NCI-H524 (cell line): ENCODE results near the gene HUWE1.
"Not testable (repeated sequence)": the region's sequence is repeated elsewhere in the genome, so short reads cannot be mapped to it uniquely, and the experiment has no call there.

Experiments used
- DNase-seq, 2 experiments: peaks; one replicate each; lab custom pipeline; 2025; lab: John Stamatoyannopoulos, UW

The HUWE1 gene

DNA sequence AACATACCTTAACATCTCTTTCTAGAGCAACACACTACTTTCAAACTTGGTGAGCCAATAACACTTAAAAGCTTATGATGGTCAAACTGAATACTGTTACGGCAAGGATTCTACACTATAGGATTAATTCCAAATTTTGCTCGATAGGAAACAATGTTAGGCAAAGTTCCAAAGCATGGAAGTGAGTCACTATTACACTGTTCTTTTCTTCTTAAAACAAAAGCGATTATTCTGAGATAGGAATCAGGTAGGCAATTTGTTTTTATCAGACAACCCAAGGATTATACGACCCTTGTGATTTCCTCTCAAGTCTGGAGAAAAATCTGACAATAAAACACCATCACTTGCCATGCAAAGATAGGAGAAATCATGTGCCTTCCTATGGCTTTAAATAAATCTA is 81.5 kb downstream of the HUWE1 start:
- DNase-seq = no peak

DNA sequence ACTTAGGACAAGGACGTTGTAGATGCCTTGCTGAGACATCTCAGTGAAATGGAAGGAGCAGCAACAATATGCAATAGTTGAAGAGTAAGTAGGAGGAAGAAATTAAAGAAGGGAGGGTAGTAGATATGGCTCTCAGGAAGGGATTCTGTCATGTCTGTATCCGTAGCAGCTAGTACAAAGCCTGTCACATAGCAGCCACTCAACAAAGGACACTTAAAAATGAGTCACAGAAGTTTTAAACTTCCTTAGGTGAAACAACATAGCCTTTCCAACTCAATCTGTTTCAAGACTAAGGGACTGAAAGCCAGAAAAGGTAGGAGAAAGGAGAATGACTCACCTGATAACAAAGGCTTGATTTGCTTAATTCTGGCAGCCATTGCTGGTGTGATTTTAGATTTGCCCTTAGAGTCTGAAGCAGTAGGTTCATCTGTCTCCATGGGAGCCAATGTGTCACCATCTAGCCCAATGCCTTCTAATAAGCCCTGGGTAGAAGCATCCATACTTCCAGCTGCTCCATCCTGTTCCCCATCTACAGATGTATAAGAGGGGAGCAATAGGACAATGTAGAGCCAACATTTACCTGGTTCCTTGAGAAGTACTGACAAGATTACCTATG is 86.6 kb downstream of the HUWE1 start:
- DNase-seq = no peak

DNA sequence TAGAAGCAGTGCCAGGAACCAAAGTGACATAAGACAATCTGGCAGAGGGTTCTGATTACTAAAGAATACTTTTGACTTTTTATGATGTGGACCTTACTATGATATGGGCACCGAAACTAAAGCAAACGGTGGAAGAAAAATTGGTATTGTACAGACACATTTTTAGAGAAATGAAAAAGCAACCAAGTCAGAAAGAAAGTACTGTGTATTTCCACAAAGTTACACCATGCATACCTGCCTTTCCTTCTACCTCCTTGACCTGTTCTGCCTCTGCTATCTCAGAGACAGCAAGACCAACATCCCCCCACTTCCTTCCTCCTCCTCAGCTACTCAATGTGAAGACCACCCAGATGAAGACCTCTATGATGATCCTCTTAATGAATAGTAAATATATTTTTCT is 88.3 kb downstream of the HUWE1 start:
- no peak for DNase-seq

DNA sequence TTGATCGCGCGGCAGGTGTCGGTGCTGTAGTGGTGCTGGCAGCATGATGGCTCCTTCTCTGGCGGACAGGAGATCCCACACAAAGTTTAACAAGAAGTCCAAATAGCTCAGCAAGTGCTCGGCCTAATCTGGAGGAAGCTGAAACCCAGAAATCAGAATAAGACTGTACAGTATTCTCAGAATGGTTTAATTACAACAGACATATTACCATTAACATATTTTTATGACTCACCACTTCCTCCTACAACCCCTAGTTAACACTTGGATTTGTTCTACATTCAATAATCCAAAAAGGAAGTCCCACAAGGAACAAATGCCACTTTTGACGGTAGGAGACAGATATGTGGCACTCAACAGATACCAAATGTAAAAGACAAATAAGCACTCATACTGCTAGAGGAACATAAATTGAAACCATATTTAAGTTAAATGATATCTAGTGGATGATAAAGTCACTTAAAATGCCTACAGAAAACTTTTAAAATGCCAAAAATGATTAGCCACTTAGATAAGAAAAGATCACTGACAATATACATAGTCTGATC is 91.2 kb downstream of the HUWE1 start:
- no peak for DNase-seq

DNA sequence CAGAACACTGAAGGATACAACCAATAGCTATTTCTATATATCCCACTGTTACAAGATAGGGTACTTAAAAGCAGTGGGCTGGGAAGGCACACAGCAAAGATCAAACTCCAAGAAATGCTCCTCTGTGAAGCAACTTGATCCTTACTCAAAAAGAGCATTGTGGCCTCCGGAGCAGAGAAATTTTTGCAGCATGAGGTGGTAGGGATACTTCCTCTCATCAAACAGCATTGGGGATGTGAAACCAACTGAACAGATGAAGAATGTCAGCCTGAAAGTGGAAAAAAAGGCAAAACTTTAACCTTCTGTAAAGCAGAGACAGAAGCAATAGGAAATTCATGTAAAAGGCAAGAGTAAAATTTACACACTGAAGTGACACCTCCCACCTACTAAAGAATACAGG is 92.2 kb downstream of the HUWE1 start:
- no peak for DNase-seq

DNA sequence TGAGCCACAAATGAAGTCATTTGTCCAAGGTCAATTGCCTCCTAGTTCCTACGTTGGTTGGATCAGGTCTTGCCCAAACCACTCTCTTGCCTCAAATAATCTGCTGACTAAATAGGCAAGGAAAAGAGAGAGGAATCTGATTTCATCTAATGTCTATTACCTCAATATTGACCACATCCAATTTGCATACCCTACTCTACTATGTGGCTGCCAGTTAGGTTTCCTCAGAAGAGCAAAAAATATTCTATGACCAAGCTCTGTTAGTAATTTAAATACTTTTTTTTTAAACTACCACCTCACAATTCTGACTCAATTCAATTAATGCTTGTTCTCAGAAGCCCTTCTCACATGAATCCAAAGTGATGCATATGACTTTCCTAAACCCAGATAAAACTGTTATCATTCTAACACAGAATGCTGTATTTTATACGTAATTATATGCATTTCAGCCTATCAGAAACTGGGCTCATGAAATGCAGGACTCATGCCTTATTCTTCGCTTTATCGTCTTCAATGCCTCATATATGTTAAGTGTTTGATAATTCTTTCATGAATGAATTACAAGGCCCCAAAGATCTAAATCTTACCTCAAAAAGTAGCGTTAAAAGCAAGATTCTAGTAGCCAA is 98.6 kb downstream of the HUWE1 start:
- no peak for DNase-seq

DNA sequence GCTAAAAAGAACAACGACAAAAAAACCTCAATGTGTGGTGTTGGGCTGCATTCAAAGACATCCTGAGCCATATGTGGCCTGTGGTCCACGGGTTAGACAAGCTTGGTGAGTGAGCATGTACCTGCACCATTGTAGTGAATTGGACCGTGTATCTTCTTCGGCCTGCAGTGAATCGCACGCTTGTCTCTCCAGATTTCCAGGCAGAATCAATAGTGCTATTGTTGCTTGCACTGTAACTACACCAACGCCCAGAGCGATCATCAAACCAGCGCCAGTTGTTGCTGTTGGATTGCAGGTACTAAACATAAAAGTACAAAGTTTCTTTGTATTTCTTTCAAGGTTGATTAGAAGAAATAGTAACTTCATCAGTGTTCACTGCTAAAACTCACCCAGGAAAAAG is 101.6 kb downstream of the HUWE1 start:
- DNase-seq = no peak

DNA sequence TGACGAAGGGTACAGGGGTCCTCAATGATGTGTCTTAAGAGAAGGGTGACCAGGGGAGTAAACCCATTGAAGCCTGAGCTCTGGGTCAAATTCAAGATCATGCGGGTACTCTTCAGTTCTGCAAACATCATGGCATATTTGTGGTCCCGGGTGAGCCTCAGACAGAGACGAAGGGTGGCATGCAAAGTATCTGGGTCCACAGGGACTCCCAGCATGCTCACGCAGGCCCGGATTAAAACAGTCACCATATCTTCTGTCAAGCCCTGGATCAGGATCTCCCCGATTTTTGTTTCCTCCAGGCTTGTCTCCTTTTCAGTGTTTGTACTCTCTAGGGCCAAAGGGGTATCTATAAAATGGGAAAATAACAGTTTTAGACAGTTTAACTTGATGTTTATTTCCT is 102.9 kb downstream of the HUWE1 start:
- DNase-seq = no peak

DNA sequence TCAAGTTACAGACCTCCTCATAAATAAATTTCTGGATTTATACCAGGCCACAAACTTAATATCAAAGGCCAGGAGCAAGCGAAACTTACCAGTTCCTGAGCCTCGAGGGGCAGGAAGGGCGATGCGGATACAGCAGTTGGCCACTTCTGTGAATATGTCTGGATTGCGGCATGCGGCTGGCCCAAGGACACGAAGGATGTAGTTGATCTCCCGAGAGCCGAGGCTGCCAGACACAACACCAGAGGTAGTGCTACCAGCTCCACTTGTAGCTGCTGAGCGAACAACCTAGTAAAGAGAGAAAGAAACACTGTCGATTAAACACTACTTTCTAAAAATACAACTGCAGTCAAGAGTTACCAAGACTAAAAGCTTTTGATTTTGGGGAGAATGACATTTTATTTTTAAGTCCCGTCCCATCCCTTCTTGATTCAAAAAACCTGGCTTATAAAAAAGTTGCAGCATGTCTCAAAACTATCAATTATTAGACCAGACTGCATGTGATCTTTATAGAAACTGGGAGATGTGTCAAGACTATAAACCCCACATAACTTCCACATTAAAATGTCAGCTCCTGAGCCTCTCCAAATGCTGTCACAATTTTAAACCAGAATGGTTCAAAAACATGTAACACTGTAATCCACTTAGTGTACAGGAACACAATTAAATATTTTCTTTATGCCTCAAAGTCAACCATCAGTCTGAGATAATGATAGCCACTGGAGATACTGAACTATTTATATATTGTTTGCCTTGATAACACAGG is 105.6 kb downstream of the HUWE1 start:
- DNase-seq = no peak

DNA sequence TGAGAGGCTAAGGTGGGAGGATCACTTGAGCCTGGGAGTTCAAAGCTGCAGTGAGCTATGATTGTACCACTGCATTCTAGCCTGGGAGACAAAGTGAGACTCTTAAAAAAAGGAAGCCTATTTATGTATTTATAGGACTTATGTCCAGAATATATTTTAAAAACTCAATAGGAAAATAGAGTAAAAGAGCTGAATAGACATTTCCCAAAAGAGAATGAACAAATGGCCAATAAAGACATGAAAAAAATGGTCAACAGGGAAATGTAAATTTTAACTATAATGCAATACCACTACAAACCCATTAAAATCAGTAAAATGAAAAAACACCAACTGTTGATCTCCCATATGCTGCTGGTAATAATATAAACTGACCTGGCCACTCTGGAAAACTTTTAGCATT is 115.0 kb downstream of the HUWE1 start:
- no peak for DNase-seq

DNA sequence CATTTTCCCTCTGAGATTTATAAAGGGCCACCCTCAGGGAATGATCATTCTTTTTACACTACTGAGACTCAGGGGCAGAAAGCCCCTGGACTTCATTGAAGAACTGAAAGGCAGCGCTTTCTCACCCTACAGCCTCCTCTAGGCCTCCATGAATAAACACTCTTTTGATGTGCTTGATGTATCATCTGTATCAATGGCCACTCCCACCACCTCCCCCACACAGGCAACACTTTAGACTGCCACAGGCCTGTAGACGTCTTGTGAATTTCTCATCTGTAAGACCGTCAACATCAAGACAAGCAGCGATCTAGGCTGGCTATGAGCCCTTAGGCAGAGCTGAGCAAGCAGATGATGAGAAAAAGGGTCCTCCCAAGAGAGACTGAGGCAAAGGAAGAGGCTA is 123.2 kb downstream of the HUWE1 start:
- no peak for DNase-seq

DNA sequence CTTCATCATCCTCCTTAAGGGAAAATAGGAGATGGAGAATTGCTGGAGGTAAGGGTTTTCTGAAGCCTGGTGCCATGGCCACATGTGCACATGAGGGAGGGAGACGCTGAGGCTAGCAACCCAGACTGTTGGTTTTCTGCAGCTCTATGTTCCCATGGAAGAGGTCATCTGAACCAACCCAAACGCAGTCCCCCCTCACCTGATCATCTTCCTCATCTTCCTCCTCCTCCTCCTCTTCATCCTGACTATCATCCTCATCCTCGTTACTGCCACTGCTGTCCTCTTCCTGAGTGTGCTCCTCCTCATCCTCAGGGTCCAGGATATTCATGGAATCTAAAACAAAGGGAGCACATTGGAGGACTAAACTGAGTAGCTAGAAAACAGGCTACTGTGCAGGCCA is 124.6 kb downstream of the HUWE1 start:
- no peak for DNase-seq

DNA sequence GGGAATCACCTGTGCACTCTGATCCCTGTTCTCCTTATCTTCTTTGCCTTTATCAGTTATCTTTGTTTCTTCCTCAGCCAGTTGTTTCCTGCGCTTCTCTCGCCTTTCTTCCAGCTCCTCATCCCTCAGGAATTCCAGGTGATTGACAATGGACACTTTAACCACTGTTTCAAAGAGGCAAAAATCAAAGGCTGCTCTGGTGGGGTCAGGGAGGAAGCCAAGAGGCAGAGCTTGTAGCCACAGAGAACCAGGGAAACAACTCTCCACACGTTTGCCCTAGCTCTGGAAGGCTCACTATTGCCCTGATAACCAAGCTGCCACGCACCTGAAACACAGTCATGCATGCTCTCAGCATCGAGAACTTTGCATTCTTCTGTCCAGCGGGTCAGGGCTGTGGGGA is 127.9 kb downstream of the HUWE1 start:
- no peak for DNase-seq

DNA sequence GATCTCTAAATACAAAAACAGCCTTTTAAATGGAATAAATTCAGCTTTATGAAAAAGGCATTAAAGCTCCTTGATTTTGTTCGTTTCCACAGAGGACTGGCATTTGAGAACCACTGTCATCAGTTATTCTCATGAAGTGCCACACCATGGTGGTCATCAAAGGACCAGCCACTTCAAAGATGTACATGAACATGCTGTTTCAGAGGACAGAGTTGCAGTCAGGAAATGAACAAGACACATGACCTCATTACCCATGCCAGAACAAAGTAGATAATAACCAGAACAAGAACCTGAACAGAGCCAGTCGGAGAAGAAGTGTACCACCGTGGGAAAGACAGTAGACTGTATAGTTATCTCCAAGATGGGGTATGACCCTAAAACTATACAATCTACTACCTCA is 129.7 kb downstream of the HUWE1 start:
- DNase-seq = no peak

DNA sequence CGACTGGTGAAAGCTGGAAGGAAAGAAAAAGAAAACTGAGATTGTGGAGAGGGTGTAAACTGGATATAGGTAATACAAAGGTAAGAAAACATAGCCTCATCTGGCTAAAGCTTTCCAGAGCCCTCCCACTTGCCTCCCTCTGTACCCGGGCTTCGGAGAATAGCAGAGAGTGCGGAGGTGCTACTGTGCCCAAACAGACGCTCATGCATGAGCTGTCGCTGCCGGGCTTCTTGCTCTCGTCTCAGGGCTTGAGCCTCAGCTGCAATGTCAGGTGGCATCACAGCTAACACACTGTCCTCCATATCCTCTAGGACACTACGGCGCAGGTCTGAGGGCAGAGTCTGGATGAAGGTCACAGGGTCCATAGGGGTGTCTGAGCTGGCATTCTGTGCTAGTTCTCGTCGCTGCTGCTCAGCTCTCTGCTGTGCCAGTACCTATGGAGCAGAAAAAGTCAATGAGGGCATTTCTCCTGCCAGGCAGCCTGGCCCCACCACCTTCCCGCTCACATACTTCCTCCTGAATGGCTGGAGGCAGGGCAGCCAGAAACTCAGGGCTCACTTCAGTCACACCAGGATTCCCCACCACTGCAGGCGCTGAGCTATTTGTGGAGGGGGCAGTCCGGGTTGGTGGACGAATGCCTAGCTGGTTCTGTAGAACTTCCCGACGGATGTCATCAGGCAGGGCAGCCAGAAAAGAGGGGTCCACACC is 135.6 kb downstream of the HUWE1 start:
- no peak for DNase-seq

DNA sequence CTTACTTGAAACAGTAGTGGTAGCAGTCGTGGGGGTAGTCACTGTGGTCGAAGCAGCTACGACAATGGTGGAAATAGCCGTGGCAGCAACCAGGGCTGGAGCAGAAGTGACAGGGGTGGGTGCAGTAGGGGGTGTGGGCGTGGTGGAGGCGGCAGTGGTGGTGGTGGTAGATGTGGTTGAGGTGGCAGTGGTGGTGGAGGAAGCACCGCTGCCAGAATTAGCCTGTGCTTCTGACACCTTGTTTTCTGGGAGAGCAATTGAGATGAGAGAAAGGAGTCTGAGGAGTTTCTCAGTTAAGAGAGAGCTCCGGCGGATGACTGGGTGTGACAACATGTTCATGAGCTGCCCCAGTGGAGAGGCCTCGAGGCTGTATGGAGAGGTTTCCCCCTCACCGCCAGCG is 138.9 kb downstream of the HUWE1 start:
- DNase-seq = no peak

DNA sequence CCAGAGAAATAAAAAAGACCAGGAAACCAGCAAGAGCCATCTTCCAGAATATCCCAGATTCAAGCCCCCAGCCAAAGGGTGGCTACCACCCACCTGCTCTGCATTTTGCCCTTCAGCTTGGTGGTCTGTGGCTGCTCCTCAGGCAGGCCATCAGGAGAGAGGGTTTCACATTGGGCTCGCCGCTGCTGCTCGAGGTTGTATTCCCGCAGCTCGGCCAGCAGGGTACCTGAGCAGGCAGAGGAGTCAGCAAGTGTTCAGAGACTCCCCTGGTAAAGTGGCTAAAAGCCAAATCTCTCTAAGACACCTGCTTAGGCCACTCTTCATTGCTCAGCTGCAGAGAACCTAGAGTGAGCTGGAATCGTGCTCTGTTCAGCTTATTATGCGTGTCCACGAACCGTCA is 141.6 kb downstream of the HUWE1 start:
- DNase-seq = no peak

DNA sequence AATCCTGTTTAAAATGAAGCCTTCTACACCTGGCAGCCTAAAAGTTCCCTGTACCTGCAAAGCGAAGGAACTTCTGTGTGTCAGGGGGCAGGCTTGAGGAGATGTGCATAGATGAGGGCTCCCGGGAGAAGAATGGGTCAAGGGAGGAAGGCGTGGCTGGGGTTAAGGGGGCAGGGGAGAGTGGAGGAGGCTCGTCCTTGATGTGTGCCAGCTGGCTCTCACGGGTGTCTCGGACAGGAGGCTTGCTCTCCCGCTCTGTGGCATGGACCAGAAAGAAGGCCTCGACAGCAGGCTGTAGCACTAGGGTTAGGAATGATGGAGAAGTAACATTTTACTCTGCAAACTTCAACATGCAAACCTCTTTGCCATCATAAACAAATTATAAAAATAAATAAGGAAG is 147.7 kb downstream of the HUWE1 start:
- DNase-seq = no peak

DNA sequence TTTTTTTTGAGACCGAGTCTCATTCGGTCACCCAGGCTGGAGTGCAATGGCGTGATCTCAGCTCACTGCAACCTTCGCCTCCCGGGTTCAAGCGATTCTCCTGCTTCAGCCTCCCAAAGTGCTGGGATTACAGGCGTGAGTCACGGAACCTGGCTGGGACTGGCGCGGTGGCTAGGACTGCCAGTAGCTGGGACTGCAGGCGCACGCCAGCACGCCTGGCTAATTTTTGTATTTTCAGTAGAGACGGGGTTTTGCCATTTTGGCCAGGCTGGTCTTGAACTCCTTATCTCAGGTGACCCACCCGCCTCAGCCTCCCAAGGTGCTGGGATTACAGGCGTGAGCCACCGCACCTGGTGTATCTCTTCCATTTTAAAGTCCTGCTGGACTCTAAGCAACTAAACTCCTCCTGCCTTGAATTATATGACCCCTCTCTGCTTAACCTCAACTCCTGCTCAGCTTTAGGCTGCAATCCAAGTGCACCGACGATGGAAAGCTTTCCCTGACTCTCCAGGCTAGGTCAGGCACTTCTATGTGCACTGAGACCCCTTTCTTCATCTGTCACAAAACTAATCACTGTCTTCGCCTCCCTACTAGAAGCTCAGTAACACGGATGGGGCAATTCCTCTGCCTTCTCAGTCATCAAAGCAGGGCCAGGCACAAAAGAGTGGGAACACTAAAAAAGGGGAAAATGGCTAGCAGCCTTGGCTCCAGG is 155.1 kb downstream of the HUWE1 start:
- not testable (repeated sequence) for DNase-seq

DNA sequence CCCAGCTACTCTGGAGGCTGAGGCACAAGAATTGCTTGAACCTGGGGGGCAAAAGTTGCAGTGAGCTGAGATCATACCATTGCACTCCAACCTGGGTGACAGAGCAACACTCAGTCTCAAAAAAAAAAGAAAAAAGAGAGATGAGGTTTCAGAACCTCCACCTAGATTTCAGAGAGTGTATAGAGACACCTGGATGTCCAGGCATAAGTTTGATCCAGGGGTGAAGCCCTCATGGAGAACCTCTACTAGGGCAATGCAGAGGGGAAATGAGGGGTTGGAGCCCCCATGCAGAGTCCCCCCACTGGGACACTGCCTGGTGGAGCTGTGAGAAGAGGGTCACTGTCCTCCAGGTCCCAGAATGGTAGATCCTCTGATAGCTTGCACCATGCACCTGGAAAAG is 159.5 kb downstream of the HUWE1 start:
- no peak for DNase-seq

DNA sequence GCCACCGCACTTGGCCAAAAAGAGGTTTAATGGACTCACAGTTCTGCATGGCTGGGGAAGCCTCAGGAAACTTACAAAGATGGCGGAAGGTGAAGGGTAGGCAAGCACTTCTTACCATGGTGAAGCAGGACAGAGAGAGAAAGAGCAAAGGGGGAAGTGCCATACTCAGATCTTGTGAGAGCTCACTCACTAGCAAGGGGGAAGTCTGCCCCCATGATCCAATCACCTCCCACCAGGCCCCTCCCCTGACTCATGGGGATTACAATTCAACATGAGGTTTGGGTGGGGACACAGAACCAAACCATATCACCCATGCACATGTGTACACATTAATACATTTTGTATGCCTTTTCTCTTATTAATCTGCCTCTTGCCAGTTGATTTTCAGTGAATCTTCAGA is 175.2 kb downstream of the HUWE1 start:
- no peak for DNase-seq

DNA sequence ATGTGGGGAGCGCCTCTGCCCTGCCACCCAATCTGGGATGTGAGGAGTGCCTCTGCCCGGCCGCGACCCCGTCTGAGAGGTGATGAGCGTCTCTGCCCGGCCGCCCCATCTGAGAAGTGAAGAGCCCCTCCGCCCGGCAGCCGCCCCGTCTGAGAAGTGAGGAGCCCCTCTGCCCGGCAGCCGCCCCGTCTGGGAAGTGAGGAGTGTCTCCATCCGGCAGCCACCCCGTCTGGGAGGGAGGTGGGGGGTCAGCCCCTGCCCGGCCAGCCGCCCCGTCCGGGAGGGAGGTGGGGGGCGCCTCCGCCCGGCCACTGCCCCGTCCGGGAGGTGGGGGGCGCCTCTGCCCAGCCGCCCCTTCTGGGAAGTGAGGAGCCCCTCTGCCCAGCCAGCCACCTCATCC is 182.5 kb downstream of the HUWE1 start:
- DNase-seq = not testable (repeated sequence)
